Effector CD8-positive, alpha-beta T cell (primary cell): ENCODE measurements around the gene MON1B.
"Not testable (repeated sequence)": the region's sequence is repeated elsewhere in the genome, so short reads cannot be mapped to it uniquely, and the experiment has no call there.

ENCODE experiments used
- DNase-seq: peaks from one replicate; lab custom pipeline; 2025; lab: John Stamatoyannopoulos, UW

MON1B gene

DNA sequence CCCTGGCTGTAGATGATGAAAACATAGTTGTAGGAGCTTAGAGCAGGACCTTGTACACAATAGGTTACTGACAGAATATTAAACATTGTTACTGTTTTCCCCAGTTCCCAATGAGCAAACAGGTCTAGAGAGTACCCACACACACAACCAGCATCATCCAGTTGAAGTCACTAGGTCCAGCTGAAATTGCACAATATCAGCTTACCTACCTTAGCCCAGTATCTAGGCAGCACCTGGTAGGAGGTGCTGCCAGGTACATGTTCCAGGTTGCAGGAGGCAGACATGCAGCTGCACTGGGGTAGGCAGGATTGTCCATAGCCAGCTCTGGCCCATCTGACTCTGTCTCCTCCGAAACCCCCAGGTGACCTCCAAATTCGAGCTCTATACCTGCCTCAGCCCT lies 6.8 kb downstream of the MON1B start:
- no peak for DNase-seq

DNA sequence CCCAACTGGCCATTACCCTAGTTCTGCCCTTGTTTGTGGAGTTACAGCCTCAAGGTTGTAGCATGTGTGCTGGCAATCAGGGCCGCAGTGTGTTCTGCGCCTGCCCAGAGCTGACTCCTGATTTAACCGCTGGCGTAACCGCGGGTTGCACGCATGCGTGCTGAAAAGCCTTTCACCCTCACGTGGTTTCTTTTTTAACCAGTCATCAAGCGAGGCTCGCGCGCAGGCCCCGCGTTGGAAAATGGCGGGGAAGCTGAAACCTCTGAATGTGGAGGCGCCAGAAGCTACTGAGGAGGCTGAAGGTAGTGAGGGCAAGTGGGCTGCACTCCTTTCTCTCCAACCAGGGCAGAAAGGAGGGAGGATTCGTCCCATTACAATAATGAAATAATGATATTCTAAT lies 8.2 kb downstream of the MON1B start, which contains the start of gene SYCE1L:
SYCE1L (plus strand) TSS at position 198 of the 400 bp plus-strand sequence; CDS start at position 242, 44 bp downstream.
- DNase-seq, result no peak

DNA sequence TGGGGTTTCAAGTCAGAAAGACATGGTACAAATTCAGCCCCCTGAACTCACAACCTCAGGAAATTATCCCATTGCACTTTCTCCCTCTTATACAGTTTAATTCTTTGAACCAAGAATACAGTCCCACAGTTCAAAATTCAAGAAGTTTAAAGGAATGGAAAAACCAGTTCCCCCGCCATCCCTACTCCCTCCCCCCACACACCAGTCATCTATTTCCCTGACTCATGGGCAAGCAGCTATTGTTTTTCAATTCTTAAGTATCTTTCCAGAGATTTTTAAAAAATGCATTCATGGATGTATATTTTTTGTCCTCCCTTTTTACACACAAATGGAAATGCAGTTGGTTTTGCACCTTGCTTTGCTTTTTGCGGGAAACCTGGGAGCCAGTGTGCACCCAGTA lies 15.5 kb downstream of the MON1B start:
- no peak for DNase-seq

DNA sequence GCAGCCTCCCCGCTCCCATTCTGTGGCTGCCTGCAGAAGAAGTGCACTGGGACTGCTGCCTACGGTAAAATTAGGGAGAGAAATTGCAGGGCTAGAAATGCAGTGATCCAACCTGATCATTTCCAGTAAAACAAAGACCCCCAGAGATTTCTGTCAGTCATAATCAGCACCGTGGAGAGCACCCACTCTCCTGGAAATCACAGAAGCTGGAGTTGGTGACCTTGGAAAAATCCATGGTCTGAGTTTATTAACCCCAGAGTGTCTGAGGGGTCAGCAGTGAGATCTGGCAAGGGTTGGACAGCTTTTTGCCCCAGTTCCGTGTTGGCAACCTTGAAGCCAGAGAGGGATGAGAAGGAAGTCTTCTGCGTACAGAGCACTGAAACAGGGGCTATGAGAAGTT lies 16.0 kb downstream of the MON1B start:
- no peak for DNase-seq

DNA sequence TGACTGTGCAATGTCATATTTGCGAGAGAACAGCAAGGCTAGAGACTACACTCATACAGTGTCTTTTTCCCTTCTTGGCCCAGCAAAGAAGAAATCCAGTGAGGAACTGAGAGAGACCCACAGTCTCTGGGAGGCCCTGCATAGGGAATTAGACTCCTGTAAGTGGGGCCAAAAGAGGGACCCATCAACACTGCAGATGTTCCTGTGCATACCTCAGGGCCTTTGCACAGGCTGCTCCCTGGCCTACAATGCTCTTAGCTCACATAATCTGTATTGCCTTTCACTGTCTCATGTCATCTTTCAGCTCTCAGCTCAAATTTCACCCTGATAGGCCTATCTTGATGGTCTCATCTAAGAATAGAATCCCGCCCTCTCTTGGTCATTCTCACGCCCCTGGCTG lies 17.4 kb downstream of the MON1B start:
- no peak for DNase-seq

DNA sequence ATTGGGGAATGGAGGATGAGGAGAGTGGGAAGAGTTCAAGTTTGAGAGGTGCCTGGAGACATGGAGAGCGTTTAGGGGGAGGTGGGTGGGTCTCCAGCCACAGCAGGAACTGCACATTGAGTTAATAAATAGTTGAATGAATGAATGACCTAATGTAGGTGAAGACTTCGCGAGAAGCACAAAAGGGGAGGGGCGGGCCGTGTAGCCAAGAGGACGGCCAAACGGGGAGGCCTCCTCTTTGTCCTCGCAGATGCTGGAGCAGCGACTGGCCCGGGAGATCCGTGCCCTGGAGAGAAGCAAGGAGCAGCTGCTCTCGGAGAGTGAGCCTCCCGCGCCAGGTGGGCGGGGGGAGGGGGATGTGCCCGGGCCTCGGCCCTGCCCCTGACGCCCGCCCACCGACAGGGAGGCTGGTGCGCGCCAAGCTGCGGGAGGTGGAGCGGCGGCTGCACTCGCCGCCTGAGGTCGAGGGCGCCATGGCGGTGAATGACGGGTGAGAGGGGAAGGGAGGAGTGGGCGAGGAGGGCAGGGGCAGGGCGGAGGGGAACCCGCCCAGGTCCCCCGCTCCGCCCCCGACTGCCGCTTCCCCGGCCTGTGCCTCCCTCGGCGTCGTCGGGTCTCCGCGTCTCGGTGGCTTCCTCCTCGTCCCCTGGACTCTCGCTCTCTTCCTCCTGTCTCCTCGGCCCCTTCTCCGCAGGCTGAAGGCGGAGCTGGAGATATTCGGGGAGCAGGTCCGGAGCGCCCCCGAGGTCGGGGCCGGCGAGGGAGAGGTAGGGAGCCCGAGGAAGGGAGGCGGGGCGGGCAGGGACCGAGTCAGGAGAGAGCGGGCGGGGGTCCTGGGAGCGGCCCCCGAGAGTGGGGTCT lies 21.1 kb downstream of the MON1B start:
- DNase-seq, result peak; percentile 69

DNA sequence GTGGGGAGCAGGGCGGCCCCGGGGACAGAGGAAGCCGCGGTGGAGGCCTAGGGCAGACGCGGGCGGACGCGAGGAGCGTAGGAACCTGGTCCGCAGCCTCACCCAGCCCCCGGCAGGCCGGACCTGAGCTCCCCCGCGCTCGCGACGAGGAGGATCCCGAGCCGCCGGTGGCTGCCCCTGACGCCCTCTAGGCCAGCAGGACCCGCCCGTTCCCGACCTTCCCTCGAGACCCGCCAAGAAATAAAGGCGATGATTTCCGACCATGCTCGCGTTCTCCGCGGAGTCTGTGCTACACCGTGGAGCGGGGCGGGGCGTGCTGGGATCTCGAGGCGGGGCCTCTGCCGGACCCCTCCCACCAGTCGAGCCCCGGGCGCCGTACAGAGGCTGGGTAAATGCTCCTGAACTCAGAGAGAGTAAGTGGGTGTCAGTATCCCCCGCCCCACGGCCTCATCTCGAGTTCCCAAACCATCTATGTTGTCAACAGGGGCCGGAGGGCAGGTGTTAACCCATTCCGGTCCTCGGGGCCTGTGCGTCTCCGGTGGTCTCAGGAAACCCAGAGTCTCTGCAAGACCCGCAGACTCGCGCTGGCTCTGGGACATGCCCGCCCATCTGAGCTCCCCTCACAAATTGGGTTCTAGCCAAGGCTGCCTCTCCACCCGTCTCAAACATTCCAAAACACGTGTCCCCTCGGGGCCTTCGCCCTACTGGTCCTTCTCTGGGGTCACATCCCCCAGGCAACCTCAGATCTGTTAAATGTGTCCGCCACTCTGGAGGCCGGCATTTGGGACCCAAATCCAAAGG lies 22.0 kb downstream of the MON1B start:
- peak; percentile 60 for DNase-seq

DNA sequence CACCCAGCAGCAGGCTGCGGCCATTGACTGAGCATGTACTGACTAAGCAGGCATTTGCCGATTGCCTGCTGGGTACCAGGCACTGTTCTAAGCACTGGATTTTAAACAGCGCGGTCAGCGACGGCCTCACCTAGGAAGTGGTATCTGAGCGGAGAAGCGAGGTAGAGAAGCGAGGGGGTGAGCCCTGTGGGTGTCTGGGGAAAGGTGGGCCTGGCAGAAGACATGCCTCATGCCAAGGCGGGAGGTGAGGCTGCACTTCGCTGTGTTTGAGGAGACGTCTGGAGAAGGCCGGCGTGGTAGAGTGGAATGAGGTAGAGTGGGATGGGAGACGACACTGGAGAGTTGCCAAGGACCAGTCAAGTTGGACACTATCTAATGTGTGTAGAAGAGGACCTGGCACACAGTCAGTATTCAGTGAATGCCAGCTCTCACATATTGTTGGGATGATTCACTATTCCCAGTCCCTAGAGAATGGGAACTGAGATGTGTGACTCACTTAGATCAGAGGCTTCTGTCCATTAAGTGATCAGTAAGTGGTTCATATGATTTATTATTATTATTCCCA lies 22.6 kb downstream of the MON1B start:
- no peak for DNase-seq

DNA sequence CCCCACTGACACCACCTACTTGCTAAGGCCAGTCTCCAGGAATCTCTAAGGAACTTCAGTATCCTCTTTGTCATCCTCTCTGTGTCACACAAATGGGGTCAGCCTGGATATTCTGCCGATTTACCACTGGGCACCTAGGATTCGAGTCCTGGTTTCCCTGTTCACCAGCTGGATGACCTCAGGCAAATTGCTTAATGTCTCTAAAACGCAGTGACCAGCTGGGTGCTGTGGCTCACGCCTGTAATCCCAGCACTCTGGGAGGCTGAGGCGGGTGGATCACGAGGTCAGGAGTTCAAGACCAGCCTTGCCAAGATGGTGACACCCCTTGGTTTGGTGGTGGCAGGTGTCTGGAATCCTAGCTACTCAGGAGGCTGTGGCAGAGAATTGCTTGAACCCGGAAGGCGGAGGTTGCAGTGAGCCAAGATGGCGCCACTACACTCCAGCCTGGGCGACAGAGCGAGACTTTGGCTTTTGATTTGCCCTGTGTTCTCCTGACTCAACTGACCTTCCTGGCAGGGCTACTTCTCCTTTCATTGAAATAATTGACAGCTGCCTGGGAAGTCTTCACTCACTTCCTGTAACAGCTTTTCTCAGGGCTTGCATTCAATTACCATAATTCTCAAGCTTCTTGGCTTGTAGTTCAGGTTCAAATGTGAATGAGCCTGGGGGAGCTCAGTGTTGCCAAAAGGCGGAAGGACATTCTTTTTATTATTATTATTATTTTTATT lies 23.6 kb downstream of the MON1B start:
- DNase-seq, result no peak

DNA sequence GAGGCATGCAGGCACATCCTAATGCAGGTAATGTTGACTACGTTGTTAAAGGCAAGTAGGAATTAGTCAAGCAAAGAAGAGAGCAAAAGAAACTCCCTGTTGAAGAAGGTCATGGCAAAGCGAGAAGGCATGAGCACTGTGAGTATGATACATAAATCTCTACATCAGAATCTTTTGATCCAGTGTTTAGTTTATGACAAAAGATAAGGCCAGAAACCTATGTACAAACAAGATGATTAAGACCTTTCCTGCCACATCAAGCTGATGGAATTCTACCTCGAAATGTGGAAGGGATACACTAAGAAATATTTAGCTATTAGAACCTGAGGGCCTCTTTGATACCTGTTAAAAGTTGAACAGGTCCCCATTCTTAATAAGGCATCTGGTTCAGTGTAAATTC lies 28.4 kb downstream of the MON1B start:
- DNase-seq, result no peak

DNA sequence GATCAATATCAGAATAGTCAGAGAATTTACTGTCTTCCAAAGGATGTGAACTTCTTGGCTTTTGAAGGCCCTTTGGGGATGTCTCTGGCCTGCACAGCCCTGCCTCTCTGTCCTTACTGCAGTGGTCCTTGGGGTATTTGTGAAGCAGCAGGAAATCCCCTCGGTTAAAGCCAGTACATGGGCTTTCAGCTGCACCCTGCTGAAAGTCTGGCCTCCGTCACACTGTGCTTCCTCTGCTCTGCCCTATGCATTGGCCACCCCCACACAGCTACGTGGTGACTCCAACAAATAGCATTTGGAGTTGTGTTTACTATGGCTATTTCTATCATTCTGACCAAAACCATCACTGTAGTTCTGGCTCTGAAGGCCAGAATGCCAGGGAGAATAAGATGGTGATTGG lies 29.4 kb downstream of the MON1B start:
- no peak for DNase-seq

DNA sequence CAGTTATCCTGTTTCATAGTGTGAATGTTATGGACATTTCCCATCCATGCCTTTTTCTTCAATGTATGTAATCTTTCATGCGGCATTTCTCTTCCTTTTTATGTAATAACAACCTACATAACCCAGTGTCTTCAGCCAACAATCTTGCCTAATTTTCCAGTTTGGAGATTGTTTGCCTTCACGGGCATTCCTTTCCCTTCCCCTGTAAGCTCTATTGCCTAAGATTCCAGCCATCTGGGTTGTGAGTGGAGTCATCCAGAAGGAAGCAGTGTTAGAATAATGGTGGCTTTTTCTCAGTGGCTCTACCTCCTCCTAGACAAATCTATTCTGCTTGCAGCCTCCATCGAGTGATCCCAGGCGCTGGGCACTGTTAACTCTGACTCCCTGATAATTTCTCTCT lies 30.5 kb downstream of the MON1B start:
- DNase-seq, result no peak

DNA sequence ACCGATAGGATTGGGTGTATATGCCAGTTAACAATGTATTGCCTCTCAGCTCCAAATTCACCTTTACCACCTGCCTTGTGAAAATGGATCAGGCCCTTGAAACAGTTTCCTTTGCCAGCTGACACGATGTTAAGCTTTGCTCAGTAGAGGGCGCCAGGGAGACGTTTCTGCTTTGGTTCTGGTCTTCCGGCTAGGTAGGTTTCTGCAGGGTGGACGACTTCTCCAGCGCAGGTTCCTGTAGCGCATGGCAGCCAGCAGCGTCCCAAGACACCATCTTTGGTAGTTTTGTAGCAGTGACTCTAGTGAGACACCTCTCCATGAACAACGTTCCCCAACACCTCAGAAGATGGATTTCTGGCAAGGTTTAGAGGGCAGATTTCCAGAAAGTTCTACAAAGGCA lies 32.2 kb downstream of the MON1B start:
- no peak for DNase-seq

DNA sequence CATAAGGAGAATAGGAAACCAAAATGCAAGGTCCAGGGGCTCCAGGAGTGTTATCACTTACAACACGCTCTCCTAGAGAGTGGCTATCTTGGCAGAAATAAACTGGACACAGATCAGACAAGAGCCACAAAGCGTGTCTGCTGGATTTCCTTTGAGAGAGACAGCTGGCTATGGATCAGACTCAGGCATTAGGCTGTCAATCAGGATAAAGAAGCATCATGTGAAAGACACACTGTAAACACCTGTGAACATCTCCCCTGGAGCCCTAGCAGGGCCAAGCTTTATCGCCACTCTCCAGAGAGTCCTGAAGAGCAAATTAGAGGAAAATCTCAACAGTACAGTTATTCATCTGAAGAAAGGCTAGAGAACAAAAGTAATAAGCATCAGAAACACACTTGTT lies 34.2 kb downstream of the MON1B start:
- no peak for DNase-seq

DNA sequence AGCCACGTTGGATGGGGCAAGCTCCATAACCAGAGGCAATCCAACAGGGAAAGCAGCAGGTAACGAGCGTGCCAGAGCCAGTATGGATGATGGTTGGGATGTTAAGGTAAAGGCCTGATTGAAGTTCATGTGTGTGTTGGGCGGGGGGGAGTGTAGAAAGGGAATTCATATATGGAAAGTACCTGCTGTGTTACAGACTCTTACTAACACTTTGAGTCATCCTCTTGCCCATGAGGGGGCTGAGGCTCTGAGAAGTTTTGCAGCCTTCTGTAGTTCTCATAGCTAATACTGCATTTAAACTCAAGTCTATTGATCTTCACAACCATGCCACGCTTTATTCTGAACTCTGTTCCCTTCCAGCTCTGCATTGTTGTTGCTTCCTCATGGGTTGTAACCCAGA lies 36.8 kb downstream of the MON1B start:
- DNase-seq, result no peak

DNA sequence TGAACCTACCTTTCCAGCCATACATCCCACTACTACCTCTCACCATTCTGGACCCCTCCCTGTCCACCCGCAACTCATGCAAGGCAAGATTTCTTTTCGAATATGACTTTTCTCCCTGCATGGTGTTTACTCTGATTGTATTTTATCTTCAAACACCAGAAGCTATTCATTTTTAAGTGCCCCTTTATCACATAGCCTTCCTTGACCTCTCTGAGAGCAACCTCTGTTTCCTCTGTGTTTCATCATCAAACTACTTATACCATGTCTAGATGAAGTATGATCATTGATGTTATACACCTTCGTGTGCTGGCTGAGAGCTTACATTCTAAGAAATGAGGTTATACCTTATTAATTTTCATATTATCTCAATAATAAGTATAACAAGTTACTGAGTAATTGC lies 40.1 kb downstream of the MON1B start:
- no peak for DNase-seq

DNA sequence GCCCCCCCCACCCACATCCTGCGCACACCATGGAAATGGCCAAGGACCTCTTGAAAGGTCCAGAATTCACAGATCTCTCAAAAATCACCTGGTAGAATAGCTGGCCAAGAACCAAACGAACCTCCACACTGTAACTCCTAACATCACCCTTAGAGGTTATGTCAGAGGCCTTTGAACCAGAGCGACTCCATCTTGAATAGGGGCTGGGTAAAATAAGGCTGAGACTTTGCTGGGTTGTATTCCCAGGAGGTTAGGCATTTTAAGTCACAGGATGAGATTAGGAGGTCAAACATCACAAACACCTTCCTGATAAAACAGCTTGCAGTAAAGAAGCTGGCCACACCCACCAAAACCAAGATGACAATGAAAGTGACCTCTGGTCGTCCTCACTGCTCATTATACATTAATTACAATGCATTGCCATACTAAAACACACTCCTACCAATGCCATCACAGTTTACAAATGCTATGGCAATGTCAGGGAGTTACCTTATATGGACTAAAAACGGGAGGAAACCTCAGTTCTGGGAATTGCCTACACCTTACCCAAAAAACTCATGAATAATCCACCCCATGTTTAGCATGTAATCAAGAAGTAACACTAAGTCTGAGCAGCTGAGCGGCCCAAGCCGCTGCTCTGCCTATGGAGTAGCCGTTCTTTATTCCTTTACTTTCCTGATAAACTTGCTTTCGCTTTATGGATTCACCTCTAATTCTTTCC lies 43.0 kb downstream of the MON1B start:
- no peak for DNase-seq

DNA sequence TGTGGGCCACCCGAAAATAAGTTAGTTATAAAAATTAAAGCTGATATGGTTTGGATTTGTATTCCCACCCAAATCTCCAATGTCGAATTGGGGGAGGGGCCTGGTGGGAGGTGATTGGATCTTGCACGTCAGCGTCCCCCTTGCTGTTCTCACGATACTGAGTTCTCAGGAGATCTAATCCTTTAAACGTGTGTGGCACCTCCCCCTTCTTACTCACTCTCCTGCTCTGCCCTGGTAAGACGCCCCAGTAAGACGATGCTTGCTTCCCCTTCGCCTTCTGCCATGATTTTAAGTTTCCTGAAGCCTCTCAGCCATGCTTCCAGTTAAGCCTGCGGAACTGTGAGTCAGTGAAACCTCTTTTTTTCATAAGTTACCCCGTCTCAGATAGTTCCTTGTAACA lies 43.6 kb downstream of the MON1B start:
- DNase-seq, result no peak

DNA sequence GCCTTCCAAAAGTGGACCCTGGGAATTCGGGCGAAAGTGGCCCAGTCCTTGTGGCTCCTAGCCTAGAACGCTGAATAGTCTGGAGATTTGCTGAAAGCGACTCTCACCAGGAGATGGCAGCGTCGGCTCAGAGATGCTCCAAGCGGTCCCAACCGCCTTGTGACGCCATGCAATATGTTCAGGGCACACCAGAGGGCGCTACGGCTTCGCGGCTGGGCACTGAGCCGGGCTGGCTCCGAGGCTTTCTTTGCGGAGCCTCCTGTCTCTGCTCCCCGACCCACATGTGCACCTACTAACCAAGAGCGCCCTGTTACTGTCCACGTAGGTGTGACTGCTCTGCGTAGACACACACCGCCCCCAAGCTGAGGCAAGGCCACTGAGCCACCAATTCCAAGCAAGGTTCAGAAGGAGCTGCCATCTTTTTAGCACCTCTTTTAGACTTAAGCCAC lies 45.1 kb downstream of the MON1B start:
- peak; percentile 74 for DNase-seq

DNA sequence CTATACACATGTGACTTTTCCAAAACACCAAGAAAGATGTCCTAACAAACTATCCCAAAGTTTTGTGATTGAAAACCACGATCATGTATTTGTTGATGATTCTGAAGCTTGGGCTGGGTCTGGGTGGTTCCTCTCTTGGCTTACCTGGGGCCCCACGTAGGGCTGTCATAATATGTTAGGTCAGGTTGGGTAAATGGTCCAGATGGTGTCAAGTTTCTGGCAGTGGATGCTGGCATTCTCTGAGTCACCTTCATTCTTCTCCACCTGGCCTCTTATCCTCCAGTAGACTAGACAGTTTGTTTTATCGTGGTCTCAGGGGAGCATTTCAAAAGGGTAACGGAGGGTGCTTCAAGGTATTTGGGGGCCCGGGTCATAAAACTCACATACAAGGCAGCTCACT lies 47.6 kb downstream of the MON1B start:
- no peak for DNase-seq

DNA sequence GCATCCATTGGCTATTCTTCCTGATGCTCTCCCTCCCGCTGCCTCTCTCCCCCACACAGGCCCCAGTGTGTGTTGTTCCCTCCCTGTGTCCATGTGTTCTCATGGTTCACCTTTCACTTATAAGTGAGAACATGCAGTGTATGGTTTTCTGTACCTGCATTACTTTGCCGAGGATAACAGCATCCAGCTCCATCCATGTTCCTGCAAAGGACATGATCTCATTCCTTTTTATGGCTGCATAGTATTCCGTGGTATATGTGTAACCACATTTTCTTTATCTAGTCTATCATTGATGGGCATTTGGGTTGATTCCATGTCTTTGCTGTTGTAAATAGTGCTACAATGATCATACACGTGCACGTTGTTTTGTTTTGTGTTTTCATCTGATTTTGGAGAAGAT lies 51.5 kb downstream of the MON1B start:
- DNase-seq, result not testable (repeated sequence)
